GM08714 (cell line): ENCODE results near the gene CCT6B.
"Not testable (repeated sequence)": the region's sequence is repeated elsewhere in the genome, so short reads cannot be mapped to it uniquely, and the experiment has no call there.

Experiments
- H3K4me3 ChIP-seq: fragments of 200-500 bp; sonication (Bioruptor generic); 2 replicates; pipeline ENCODE4 v1.5.1; 2014; ENCODE audit warnings: mild to moderate bottlenecking, low read length, inconsistent platforms
- ZNF274 ChIP-seq: IDR thresholded peaks from 2 replicates; pipeline ENCODE4 v1.6.1; 2012; ENCODE audit warnings: mild to moderate bottlenecking, low read depth, low read length

The CCT6B gene

GRCh38 chr17:34961093-34961911, at the start of gene CCT6B, which contains the start of gene ZNF830:
Gene CCT6B, minus strand, starts transcription at chr17:34961460. Its CDS starts 67 bp downstream, at chr17:34961393.
Gene ZNF830, plus strand, starts transcription at chr17:34961540. Its CDS starts 27 bp downstream, at chr17:34961567.
- H3K4me3 ChIP-seq: peak within 1 kb of the TSS; percentile 84
- TF ChIP-seq ZNF274: no peak

- H3K4me3 ChIP-seq: no peak overlapping the region
- TF ChIP-seq ZNF274: no peak
Measured at GRCh38 chr17:35010093-35010492, 48.8 kb upstream of the CCT6B start.

GRCh38 chr17:35006961-35007360, 45.7 kb upstream of the CCT6B start:
- TF ChIP-seq ZNF274: no peak
- no peak overlapping the region for H3K4me3 ChIP-seq

GRCh38 chr17:35006345-35006744, 45.1 kb upstream of the CCT6B start:
- TF ChIP-seq ZNF274: no peak
- H3K4me3 ChIP-seq: no peak overlapping the region

- no peak overlapping the region for H3K4me3 ChIP-seq
- TF ChIP-seq ZNF274: no peak
Measured at GRCh38 chr17:35003778-35004177, 42.5 kb upstream of the CCT6B start.

GRCh38 chr17:35002876-35003551, 41.8 kb upstream of the CCT6B start:
- no peak overlapping the region for H3K4me3 ChIP-seq
- TF ChIP-seq ZNF274: no peak

GRCh38 chr17:35001549-35001948, 40.3 kb upstream of the CCT6B start:
- no peak for TF ChIP-seq ZNF274
- no peak overlapping the region for H3K4me3 ChIP-seq

- H3K4me3 ChIP-seq: not testable (repeated sequence)
Measured at GRCh38 chr17:35000965-35001364, 39.7 kb upstream of the CCT6B start.

- H3K4me3 ChIP-seq: no peak overlapping the region
- no peak for TF ChIP-seq ZNF274
Measured at GRCh38 chr17:34999456-34999855, 38.2 kb upstream of the CCT6B start.

- TF ChIP-seq ZNF274: no peak
- H3K4me3 ChIP-seq: no peak overlapping the region
Measured at GRCh38 chr17:34998205-34998604, 36.9 kb upstream of the CCT6B start.

GRCh38 chr17:34997355-34997862, 36.1 kb upstream of the CCT6B start:
- no peak for TF ChIP-seq ZNF274
- no peak overlapping the region for H3K4me3 ChIP-seq

- H3K4me3 ChIP-seq: no peak overlapping the region
- TF ChIP-seq ZNF274: no peak
Measured at GRCh38 chr17:34996422-34997285, 35.4 kb upstream of the CCT6B start.

GRCh38 chr17:34993031-34993430, 31.8 kb upstream of the CCT6B start:
- no peak overlapping the region for H3K4me3 ChIP-seq

GRCh38 chr17:34991606-34992005, 30.3 kb upstream of the CCT6B start:
- no peak overlapping the region for H3K4me3 ChIP-seq
- no peak for TF ChIP-seq ZNF274

More at GRCh38 chr17:34993031-34993430, 31.8 kb upstream of the CCT6B start:
- TF ChIP-seq ZNF274: no peak
